Forelimb muscle (tissue), 1 donor: ENCODE measurements around the gene ID2. TPM values are rescaled to one million over a fixed set of nuclear protein-coding genes. Genes with fewer than 3 reads are reported as not detected.

Experiments used
- DNase-seq: peaks from one replicate; pipeline ENCODE4 v3.0.0-alpha.2; 2013; ENCODE audit warnings: low read depth
- polyA plus RNA-seq: library from polyadenylated mRNA; unstranded; fragments of 120-200 nt; gene quantifications from one replicate; pipeline ENCODE4 v1.2.1, GENCODE V29; 2013; ENCODE audit not compliant: insufficient read length

ID2 gene
- polyA plus RNA-seq, 1 donor = 27.6 TPM

DNA sequence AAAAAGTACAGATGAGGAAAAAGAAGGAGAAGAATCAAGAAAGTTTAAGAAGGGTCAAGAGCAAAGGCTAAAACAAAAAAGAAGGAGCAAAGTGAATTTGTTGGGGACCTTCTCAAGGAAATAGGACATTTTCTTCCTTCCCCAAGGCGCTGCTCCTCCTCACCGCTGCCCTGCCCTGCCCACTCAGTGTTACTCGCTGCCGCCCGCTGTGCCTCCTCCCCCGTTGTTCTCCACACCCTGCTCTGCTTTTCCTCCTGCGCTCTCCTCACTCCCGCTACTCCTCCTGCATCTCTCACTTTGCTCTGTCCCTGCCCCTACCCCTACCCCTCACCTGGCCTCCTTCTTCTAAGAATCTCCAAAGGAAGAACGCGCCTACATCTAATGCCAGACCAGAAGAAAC lies 50.7 kb downstream of the ID2 start:
- DNase-seq = no peak

Other genes with a start within 250 kb of the ID2 start
- gene KIDINS220, start 155.6 kb downstream of the ID2 start, polyA plus RNA-seq = 63.4 TPM